ENCODE data around the gene ANKRD11. TPM values are rescaled to one million over a fixed set of nuclear protein-coding genes. Genes with fewer than 3 reads are reported as not detected.

ANKRD11 gene
- total RNA-seq, 4 donors from 2014 or later, result 67.0 to 107 (median 88.9) TPM

GRCh38 chr16:89325861-89326471, 164.4 kb downstream of the ANKRD11 start:
- Histone ChIP-seq H3K36me3 (no peaks in the 10 kb centered on the region), H3K27me3 (no peaks in the 10 kb centered on the region), H3K9me3 (no peaks in the 10 kb centered on the region), H3K4me1 (peaks cover 5 to 92% (median 63%) of the 10 kb centered on the region in 3 donors), H3K4me3 (peak overlapping the region in 1 of 2 donors; percentile 28), H3K27ac (peak overlapping the region; percentile 52 to 87 (median 78))
- TF ChIP-seq POLR2AphosphoS5 (IDR thresholded peaks at IDR 0.05) (peak; percentile 82), EP300 (IDR thresholded peaks at IDR 0.05) (no peak)
- 10 to 13% methylated on average over 13 to 16 of the region's 18 CpGs for WGBS, 2 donors (ENCODE audit: low coverage in 1 of 2)
- peak; percentile 87 for ATAC-seq

GRCh38 chr16:89324056-89325010, 166.0 kb downstream of the ANKRD11 start:
- ATAC-seq, result no peak
- TF ChIP-seq POLR2A (IDR thresholded peaks at IDR 0.05) (no peak), CTCF (IDR thresholded peaks at IDR 0.05) (no peak), POLR2AphosphoS5 (IDR thresholded peaks at IDR 0.05) (no peak), EP300 (IDR thresholded peaks at IDR 0.05) (no peak)
- Histone ChIP-seq H3K4me1 (peaks cover 5 to 92% (median 74%) of the 10 kb centered on the region in 3 donors), H3K27ac (peak overlapping the region in 3 of 4 donors; percentile 77 to 87 (median 79)), H3K36me3 (no peaks in the 10 kb centered on the region), H3K27me3 (no peaks in the 10 kb centered on the region), H3K4me3 (no peak overlapping the region), H3K9me3 (no peaks in the 10 kb centered on the region)
- WGBS, 2 donors (ENCODE audit: low coverage in 1 of 2), result 85 to 88% methylated on average over 11 of the region's 32 CpGs

DNA sequence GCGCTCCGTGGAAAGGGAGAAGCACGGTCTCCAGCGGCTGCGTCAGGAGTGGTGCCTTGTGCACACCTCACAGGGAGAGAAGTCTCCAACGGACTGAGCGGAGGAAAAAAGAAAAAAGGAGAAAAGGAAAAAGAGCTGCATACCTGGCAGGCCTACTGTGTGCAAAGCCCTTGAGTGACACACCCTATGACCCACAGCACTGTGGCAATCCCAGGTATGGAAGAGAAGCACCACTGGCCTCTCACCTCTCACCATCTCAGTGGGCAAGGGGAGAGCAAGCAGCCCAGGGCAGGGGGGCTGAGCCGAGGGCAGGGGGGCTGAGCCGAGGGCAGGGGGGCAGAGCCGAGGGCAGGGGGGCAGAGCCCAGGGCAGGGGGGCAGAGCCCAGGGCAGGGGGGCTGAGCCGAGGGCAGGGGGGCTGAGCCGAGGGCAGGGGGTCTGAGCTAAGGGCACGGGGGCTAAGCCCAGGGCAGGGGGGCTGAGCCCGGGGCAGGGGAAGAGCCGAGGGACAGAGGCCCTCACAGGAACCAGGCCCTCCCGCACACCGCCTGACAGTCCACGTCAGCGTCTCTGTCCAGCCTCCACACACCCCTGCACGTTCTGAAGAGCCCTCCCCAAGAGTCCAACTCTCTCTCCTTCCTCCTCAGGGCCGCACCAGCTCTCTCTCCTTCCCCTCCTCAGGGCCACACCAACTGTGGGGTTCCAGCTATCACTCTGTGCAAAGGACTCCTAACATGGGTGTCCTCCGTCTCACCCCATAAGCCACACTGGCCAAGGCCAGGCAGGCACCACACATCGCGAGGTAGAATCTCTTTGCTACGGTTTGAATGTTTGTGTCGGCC, 167.0 kb downstream of the ANKRD11 start:
- 76 to 100% methylated on average over 1 to 14 of the region's 26 CpGs for WGBS, 2 donors (ENCODE audit: low coverage in 1 of 2)
- H3K36me3 ChIP-seq, result no peaks in the 10 kb centered on the region
- no peak for ATAC-seq
- no peak overlapping the region for H3K4me3 ChIP-seq
- no peak for TF ChIP-seq POLR2AphosphoS5 (IDR thresholded peaks at IDR 0.05)
- H3K4me1 ChIP-seq, result peaks cover 5 to 97% (median 77%) of the 10 kb centered on the region in 3 donors
- peak overlapping the region in 3 of 4 donors; percentile 77 to 87 (median 79) for H3K27ac ChIP-seq
- no peaks in the 10 kb centered on the region for H3K27me3 ChIP-seq
- no peaks in the 10 kb centered on the region for H3K9me3 ChIP-seq

DNA sequence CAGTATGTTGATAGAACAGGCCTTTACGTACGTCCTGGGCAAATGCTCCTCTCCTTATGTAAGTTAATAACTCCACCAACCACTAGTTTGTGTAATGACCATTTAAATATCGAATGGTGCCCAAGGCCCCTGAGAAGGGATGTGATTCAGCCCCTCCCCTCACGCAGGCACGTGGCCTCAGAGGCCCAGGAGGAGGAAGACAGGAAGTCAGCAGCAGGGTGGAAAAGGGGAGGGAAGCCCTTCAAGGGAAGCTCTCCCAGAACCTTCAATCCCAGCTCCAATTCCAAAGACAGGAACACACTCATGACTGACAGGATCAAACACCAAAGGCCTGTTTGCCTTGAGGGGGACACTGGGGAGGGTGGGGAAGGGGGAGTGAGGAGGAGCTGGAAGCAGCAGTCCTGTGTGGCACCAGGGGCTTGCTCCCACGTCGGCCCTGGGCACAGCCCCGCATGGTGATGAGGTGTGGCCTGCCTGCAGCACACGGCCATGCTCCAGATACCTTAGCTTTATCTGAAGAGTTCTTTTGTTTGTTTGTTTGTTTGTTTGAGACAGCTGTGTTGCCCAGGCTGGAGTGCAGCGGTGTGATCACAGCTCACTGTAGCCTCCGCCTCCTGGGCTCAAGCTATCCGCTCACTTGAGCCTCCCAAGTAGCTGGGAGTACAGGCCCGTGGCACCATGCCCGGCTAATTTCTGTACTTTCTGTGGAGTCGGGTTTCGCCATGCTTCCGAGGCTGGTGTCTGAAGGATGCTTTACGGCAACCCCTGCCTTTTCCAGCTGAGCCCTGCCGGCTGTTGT, 167.8 kb downstream of the ANKRD11 start:
- Histone ChIP-seq H3K27ac (peak overlapping the region in 3 of 4 donors; percentile 77 to 87 (median 79)), H3K4me3 (no peak overlapping the region), H3K36me3 (no peaks in the 10 kb centered on the region), H3K27me3 (no peaks in the 10 kb centered on the region), H3K4me1 (peaks cover 5 to 100% (median 83%) of the 10 kb centered on the region in 3 donors), H3K9me3 (no peaks in the 10 kb centered on the region)
- ATAC-seq, result peak; percentile 14
- TF ChIP-seq POLR2A (IDR thresholded peaks at IDR 0.05) (no peak), POLR2AphosphoS5 (IDR thresholded peaks at IDR 0.05) (no peak), EP300 (IDR thresholded peaks at IDR 0.05) (no peak), CTCF (IDR thresholded peaks at IDR 0.05) (no peak)
- 16 to 36% methylated on average over 4 to 12 of the region's 19 CpGs for WGBS, 2 donors (ENCODE audit: low coverage in 1 of 2)

DNA sequence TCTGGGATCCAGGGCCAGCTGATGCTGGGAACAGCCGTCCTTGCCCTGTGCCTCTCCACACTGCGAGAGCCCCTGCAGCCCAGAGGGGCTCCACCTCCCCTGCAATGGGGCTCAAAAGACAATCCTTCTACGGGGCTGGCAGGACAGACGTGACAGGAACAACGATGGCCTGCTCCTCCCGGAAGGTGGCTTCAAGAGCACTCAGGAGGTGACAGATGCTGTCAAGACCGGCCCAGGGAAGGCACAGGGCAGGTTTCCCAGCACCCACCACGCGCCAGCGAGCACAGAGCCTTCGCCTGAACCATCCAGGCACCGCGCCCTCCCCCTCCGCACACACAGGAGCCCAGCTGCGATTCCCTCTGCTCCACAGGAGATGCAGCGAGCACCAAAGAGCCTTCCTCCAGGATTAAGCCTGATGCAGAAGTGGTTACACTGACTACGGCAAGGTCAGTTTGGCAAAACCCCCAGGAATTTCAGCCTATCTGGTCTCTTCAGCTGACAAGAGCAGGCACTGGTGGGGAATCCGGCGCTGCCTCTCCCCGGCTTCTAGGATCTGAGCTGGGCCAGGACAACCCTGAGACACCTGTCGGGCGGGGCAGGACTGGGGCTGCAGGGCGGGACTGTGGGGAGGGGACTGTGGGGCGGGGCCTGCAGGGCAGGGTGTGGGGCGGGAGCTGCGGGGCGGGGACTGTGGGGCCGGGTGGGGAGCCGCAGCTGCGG, 169.4 kb downstream of the ANKRD11 start:
- TF ChIP-seq CTCF (IDR thresholded peaks at IDR 0.05), result no peak
- TF ChIP-seq POLR2A (IDR thresholded peaks at IDR 0.05), result peak in 1 of 2 donors; percentile 10
- peaks cover 0 to under 1% of the 10 kb centered on the region in 2 donors for H3K36me3 ChIP-seq
- H3K4me3 ChIP-seq, result peak overlapping the region in 1 of 2 donors; percentile 29
- H3K4me1 ChIP-seq, result peaks cover 5 to 100% (median 87%) of the 10 kb centered on the region in 3 donors
- no peaks in the 10 kb centered on the region for H3K27me3 ChIP-seq
- H3K9me3 ChIP-seq, result no peaks in the 10 kb centered on the region
- peak overlapping the region in 3 of 4 donors; percentile 77 to 87 (median 79) for H3K27ac ChIP-seq
- ATAC-seq, result peak; percentile 4
- 60% methylated on average over 1 of the region's 30 CpGs; no CpG with 5 or more reads in 1 of the 2 donors for WGBS, 2 donors (ENCODE audit: low coverage in 1 of 2)
